ENCODE data around the gene TBC1D26. TPM values are rescaled to one million over a fixed set of nuclear protein-coding genes. Genes with fewer than 3 reads are reported as not detected.
"Not testable (repeated sequence)": the region's sequence is repeated elsewhere in the genome, so short reads cannot be mapped to it uniquely, and the experiment has no call there.

The TBC1D26 gene
- total RNA-seq, 1 experiment from 2014 or later = not detected

GRCh38 chr17:15742921-15743320 is 10.8 kb downstream of the TBC1D26 start:
- CTCF ChIA-PET = no interaction called here
- Histone ChIP-seq H3K79me2 (ENCODE audit: low read length) (no peaks in the 10 kb centered on the region), H3K9ac (ENCODE audit: low read length) (no peak overlapping the region), H3K4me1 (ENCODE audit: insufficient read depth, low read length) (no peaks in the 10 kb centered on the region), H3K27ac (ENCODE audit: low read length) (no peak overlapping the region), H3K4me2 (ENCODE audit: low read length) (no peak overlapping the region), H3K4me3 (ENCODE audit: low read length) (no peak overlapping the region), H3K9me2 (replicated peaks; ENCODE audit: low read length) (no peaks in the 10 kb centered on the region), H2AFZ (ENCODE audit: low read length) (no peak overlapping the region), H3K36me3 (ENCODE audit: low read depth, low read length) (no peaks in the 10 kb centered on the region), H3K9me3 (ENCODE audit: low read length) (no peaks in the 10 kb centered on the region), H3K27me3 (ENCODE audit: low read length) (no peaks in the 10 kb centered on the region), H3F3A (ENCODE audit: low read length, unreplicated experiment) (no peaks in the 10 kb centered on the region), H4K20me1 (ENCODE audit: low read length) (no peaks in the 10 kb centered on the region)
- ATAC-seq (no peak), DNase-seq (no peak)
- TF ChIP-seq CTCF (conservative IDR thresholded peaks at IDR 0.05; ENCODE audit: low read depth, low read length) (no peak), EZH2 (IDR thresholded peaks at IDR 0.05; ENCODE audit: low read length, unreplicated experiment) (no peak), EZH2phosphoT487 (IDR thresholded peaks at IDR 0.05; ENCODE audit: borderline replicate concordance, low read length) (no peak)
- BruUV-seq (replicated peaks) = no TSS peak
- intact Hi-C loops (cut with micrococcal nuclease) = no loop called here
- POLR2A ChIA-PET (ENCODE audit: unreplicated experiment) = no interaction called here

- H3K79me2 ChIP-seq (ENCODE audit: low read length) = no peaks in the 10 kb centered on the region
- H3K27me3 ChIP-seq (ENCODE audit: low read length) = no peaks in the 10 kb centered on the region
- no peak overlapping the region for H3K27ac ChIP-seq (ENCODE audit: low read length)
- TF ChIP-seq EZH2 (IDR thresholded peaks at IDR 0.05; ENCODE audit: low read length, unreplicated experiment) (no peak), EZH2phosphoT487 (IDR thresholded peaks at IDR 0.05; ENCODE audit: borderline replicate concordance, low read length) (no peak), CTCF (conservative IDR thresholded peaks at IDR 0.05; ENCODE audit: low read depth, low read length) (no peak)
- no TSS peak for BruUV-seq (replicated peaks)
- no peak overlapping the region for H3K9ac ChIP-seq (ENCODE audit: low read length)
- ATAC-seq = no peak
- no peak overlapping the region for H3K4me3 ChIP-seq (ENCODE audit: low read length)
- ChIA-PET CTCF (no interaction called here), POLR2A (ENCODE audit: unreplicated experiment) (no interaction called here)
- H3K9me2 ChIP-seq (replicated peaks; ENCODE audit: low read length) = no peaks in the 10 kb centered on the region
- H3K9me3 ChIP-seq (ENCODE audit: low read length) = no peaks in the 10 kb centered on the region
- H3F3A ChIP-seq (ENCODE audit: low read length, unreplicated experiment) = no peaks in the 10 kb centered on the region
- H3K4me2 ChIP-seq (ENCODE audit: low read length) = no peak overlapping the region
- DNase-seq = no peak
- no peaks in the 10 kb centered on the region for H3K4me1 ChIP-seq (ENCODE audit: insufficient read depth, low read length)
- no peak overlapping the region for H2AFZ ChIP-seq (ENCODE audit: low read length)
- intact Hi-C loops (cut with micrococcal nuclease) = no loop called here
- no peaks in the 10 kb centered on the region for H3K36me3 ChIP-seq (ENCODE audit: low read depth, low read length)
- no peaks in the 10 kb centered on the region for H4K20me1 ChIP-seq (ENCODE audit: low read length)
These were observed 12.1 kb downstream of the TBC1D26 start for GRCh38 chr17:15744074-15744676.

GRCh38 chr17:15744885-15745284 is 12.8 kb downstream of the TBC1D26 start:
- ATAC-seq = no peak
- no peak for TF ChIP-seq EZH2phosphoT487 (IDR thresholded peaks at IDR 0.05; ENCODE audit: borderline replicate concordance, low read length)
- TF ChIP-seq EZH2 (IDR thresholded peaks at IDR 0.05; ENCODE audit: low read length, unreplicated experiment) = no peak
- Histone ChIP-seq H3K27me3 (ENCODE audit: low read length) (no peaks in the 10 kb centered on the region), H4K20me1 (ENCODE audit: low read length) (no peaks in the 10 kb centered on the region), H3K9ac (ENCODE audit: low read length) (no peak overlapping the region), H3F3A (ENCODE audit: low read length, unreplicated experiment) (no peaks in the 10 kb centered on the region), H2AFZ (ENCODE audit: low read length) (no peak overlapping the region), H3K4me1 (ENCODE audit: insufficient read depth, low read length) (no peaks in the 10 kb centered on the region), H3K36me3 (ENCODE audit: low read depth, low read length) (no peaks in the 10 kb centered on the region), H3K79me2 (ENCODE audit: low read length) (no peaks in the 10 kb centered on the region), H3K4me2 (ENCODE audit: low read length) (no peak overlapping the region), H3K9me3 (ENCODE audit: low read length) (no peaks in the 10 kb centered on the region), H3K4me3 (ENCODE audit: low read length) (no peak overlapping the region), H3K9me2 (replicated peaks; ENCODE audit: low read length) (no peaks in the 10 kb centered on the region), H3K27ac (ENCODE audit: low read length) (no peak overlapping the region)
- DNase-seq = no peak
- intact Hi-C loops (cut with micrococcal nuclease) = no loop called here
- ChIA-PET POLR2A (ENCODE audit: unreplicated experiment) (no interaction called here), CTCF (no interaction called here)
- no TSS peak for BruUV-seq (replicated peaks)

GRCh38 chr17:15749403-15749802 is 17.3 kb downstream of the TBC1D26 start:
- H3K27ac ChIP-seq (ENCODE audit: low read length); H3K4me2 ChIP-seq (ENCODE audit: low read length); ATAC-seq; CTCF ChIA-PET; H3K27me3 ChIP-seq (ENCODE audit: low read length); H3K4me3 ChIP-seq (ENCODE audit: low read length); DNase-seq; H3F3A ChIP-seq (ENCODE audit: low read length, unreplicated experiment); POLR2A ChIA-PET (ENCODE audit: unreplicated experiment); H3K4me1 ChIP-seq (ENCODE audit: insufficient read depth, low read length); H3K9ac ChIP-seq (ENCODE audit: low read length); H3K9me3 ChIP-seq (ENCODE audit: low read length); H3K36me3 ChIP-seq (ENCODE audit: low read depth, low read length); H3K79me2 ChIP-seq (ENCODE audit: low read length); H2AFZ ChIP-seq (ENCODE audit: low read length); H4K20me1 ChIP-seq (ENCODE audit: low read length); intact Hi-C loops (cut with micrococcal nuclease); H3K9me2 ChIP-seq (replicated peaks; ENCODE audit: low read length); BruUV-seq (replicated peaks): not testable (repeated sequence)

- H3K9ac ChIP-seq (ENCODE audit: low read length); H4K20me1 ChIP-seq (ENCODE audit: low read length); POLR2A ChIA-PET (ENCODE audit: unreplicated experiment); DNase-seq; H3K79me2 ChIP-seq (ENCODE audit: low read length); BruUV-seq (replicated peaks); H3K4me3 ChIP-seq (ENCODE audit: low read length); CTCF ChIA-PET; intact Hi-C loops (cut with micrococcal nuclease); H3K27ac ChIP-seq (ENCODE audit: low read length); H3K36me3 ChIP-seq (ENCODE audit: low read depth, low read length); H2AFZ ChIP-seq (ENCODE audit: low read length); H3K27me3 ChIP-seq (ENCODE audit: low read length); H3K4me1 ChIP-seq (ENCODE audit: insufficient read depth, low read length); H3F3A ChIP-seq (ENCODE audit: low read length, unreplicated experiment); H3K4me2 ChIP-seq (ENCODE audit: low read length); H3K9me3 ChIP-seq (ENCODE audit: low read length); H3K9me2 ChIP-seq (replicated peaks; ENCODE audit: low read length): not testable (repeated sequence)
- ATAC-seq = peak; percentile 35; the same call in 1 of the 2 replicates
These were observed 36.9 kb downstream of the TBC1D26 start for GRCh38 chr17:15768865-15769533.
